Stimulated activated CD4-positive, alpha-beta T cell treated with anti-CD3 and anti-CD28 coated beads, Interleukin-4, amount 100 ng/mL, for 48 hours (primary cell): ENCODE results near the gene ZBTB16.

Source experiments
- DNase-seq, 2 donors: peaks; one replicate each; pipeline ENCODE4 v3.0.0-alpha.2; 2020; ENCODE audit warnings: low read depth in 2 of 2

Gene ZBTB16

GRCh38 chr11:114281388-114281956, 222.0 kb downstream of the ZBTB16 start:
- no peak for DNase-seq

- no peak for DNase-seq
Measured at GRCh38 chr11:114282488-114282887, 223.0 kb downstream of the ZBTB16 start.

GRCh38 chr11:114283422-114283821, 223.9 kb downstream of the ZBTB16 start:
- no peak for DNase-seq

- DNase-seq, result no peak
Measured at GRCh38 chr11:114284021-114284420, 224.5 kb downstream of the ZBTB16 start.

GRCh38 chr11:114284914-114285313, 225.4 kb downstream of the ZBTB16 start:
- no peak for DNase-seq

GRCh38 chr11:114285599-114285998, 226.1 kb downstream of the ZBTB16 start:
- no peak for DNase-seq

GRCh38 chr11:114286229-114286628, 226.7 kb downstream of the ZBTB16 start:
- no peak for DNase-seq

GRCh38 chr11:114287154-114287553, 227.6 kb downstream of the ZBTB16 start:
- no peak for DNase-seq

GRCh38 chr11:114288136-114288535, 228.6 kb downstream of the ZBTB16 start:
- no peak for DNase-seq

- DNase-seq, result no peak
Measured at GRCh38 chr11:114289779-114290178, 230.3 kb downstream of the ZBTB16 start.

GRCh38 chr11:114290503-114291235, 231.2 kb downstream of the ZBTB16 start:
- no peak for DNase-seq

- no peak for DNase-seq
Measured at GRCh38 chr11:114291381-114291780, 231.9 kb downstream of the ZBTB16 start.

GRCh38 chr11:114291842-114292680, 232.6 kb downstream of the ZBTB16 start:
- no peak for DNase-seq

- DNase-seq, result no peak
Measured at GRCh38 chr11:114293201-114293711, 233.7 kb downstream of the ZBTB16 start.

GRCh38 chr11:114295676-114296604, 236.4 kb downstream of the ZBTB16 start, which contains the start of gene NNMT:
Gene NNMT, plus strand, starts transcription at chr11:114296399. Its CDS starts 158 bp downstream, at chr11:114296557.
- DNase-seq, result no peak

- DNase-seq, result no peak
Measured at GRCh38 chr11:114296605-114297372, 237.3 kb downstream of the ZBTB16 start.

GRCh38 chr11:114297806-114298709, 238.5 kb downstream of the ZBTB16 start:
- no peak for DNase-seq

- no peak for DNase-seq
Measured at GRCh38 chr11:114298710-114299109, 239.2 kb downstream of the ZBTB16 start.
